GM13976 (cell line): ENCODE data around the gene ANKDD1A.

ENCODE experiments used
- DNase-seq: peaks from one replicate; pipeline ENCODE4 v3.0.0; 2012; ENCODE audit warnings: low spot score
- CTCF ChIP-seq: IDR thresholded peaks from 2 replicates; pipeline ENCODE4 v1.5.1; 2012; ENCODE audit warnings: borderline replicate concordance, mild to moderate bottlenecking; ENCODE audit not compliant: insufficient read depth; ENCODE audit errors: extremely low read depth, missing control alignments, control extremely low read depth
- in situ Hi-C: fragments of 300-500 bp; cut with MboI; formaldehyde crosslinking; loops from one replicate; pipeline ENCODE4 v1.12.0; 2022; ENCODE audit warnings: low sequenced_read_pairs, mixed read lengths, inconsistent platforms; ENCODE audit not compliant: unreplicated experiment

ANKDD1A gene

GRCh38 chr15:64916365-64916764 is 4.7 kb downstream of the ANKDD1A start:
- in situ Hi-C loops = no loop called here
- DNase-seq = no peak
- no peak for TF ChIP-seq CTCF

GRCh38 chr15:64917211-64917610 is 5.5 kb downstream of the ANKDD1A start:
- TF ChIP-seq CTCF = no peak
- in situ Hi-C loops = no loop called here

GRCh38 chr15:64919721-64920120 is 8.0 kb downstream of the ANKDD1A start:
- in situ Hi-C loops = no loop called here
- no peak for DNase-seq
- no peak for TF ChIP-seq CTCF

More at GRCh38 chr15:64917211-64917610, 5.5 kb downstream of the ANKDD1A start:
- DNase-seq = no peak

- in situ Hi-C loops = no loop called here
- no peak for TF ChIP-seq CTCF
- no peak for DNase-seq
Measured at GRCh38 chr15:64921711-64922110, 10.0 kb downstream of the ANKDD1A start.

- TF ChIP-seq CTCF = no peak
- DNase-seq = no peak
- in situ Hi-C loops = no loop called here
Measured at GRCh38 chr15:64923546-64923945, 11.8 kb downstream of the ANKDD1A start.

GRCh38 chr15:64925335-64926330 is 13.9 kb downstream of the ANKDD1A start:
- no peak for DNase-seq

More at GRCh38 chr15:64925335-64926330, 13.9 kb downstream of the ANKDD1A start:
- in situ Hi-C loops = no loop called here
- no peak for TF ChIP-seq CTCF
